ENCODE data around the gene RAC2.
"Not testable (repeated sequence)": the region's sequence is repeated elsewhere in the genome, so short reads cannot be mapped to it uniquely, and the experiment has no call there.

GRCh38 chr22:37201443-37201820, 42.6 kb downstream of the RAC2 start:
- TF ChIP-seq, protein P1, sequence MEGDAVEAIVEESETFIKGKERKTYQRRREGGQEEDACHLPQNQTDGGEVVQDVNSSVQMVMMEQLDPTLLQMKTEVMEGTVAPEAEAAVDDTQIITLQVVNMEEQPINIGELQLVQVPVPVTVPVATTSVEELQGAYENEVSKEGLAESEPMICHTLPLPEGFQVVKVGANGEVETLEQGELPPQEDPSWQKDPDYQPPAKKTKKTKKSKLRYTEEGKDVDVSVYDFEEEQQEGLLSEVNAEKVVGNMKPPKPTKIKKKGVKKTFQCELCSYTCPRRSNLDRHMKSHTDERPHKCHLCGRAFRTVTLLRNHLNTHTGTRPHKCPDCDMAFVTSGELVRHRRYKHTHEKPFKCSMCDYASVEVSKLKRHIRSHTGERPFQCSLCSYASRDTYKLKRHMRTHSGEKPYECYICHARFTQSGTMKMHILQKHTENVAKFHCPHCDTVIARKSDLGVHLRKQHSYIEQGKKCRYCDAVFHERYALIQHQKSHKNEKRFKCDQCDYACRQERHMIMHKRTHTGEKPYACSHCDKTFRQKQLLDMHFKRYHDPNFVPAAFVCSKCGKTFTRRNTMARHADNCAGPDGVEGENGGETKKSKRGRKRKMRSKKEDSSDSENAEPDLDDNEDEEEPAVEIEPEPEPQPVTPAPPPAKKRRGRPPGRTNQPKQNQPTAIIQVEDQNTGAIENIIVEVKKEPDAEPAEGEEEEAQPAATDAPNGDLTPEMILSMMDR (IDR thresholded peaks at IDR 0.05), result not testable (repeated sequence)
- TF ChIP-seq EP300 (IDR thresholded peaks at IDR 0.05); POLR2A (IDR thresholded peaks at IDR 0.05; ENCODE audit: low read depth); POLR2AphosphoS5 (IDR thresholded peaks at IDR 0.05): not testable (repeated sequence)

Data from esophagus muscularis mucosa (tissue), 4 donors.